NCI-H460 (cell line): ENCODE measurements around the gene ZNF841. TPM values are rescaled to one million over a fixed set of nuclear protein-coding genes. Genes with fewer than 3 reads are reported as not detected.
"Not testable (repeated sequence)": the region's sequence is repeated elsewhere in the genome, so short reads cannot be mapped to it uniquely, and the experiment has no call there.

Experiments used
- DNase-seq: peaks from one replicate; pipeline ENCODE4 v3.0.0-alpha.2; 2016; ENCODE audit warnings: low read depth; ENCODE audit errors: extremely low read depth
- small RNA-seq, 2 experiments: library from RNA; depleted of rRNA; stranded (forward); fragments of <200 nt; gene quantifications; one replicate each; pipeline ENCODE3, GENCODE V24; 2014
- total RNA-seq: library from RNA; depleted of rRNA; stranded (reverse); fragments of >200 nt; shearing (Covaris generic); gene quantifications from 2 replicates; pipeline ENCODE4 v1.2.3, GENCODE V29; 2014; rRNA removed

The ZNF841 gene
- total RNA-seq, 1 experiment from 2014 or later = 9.9 TPM

GRCh38 chr19:52070496-52070895, 25.1 kb downstream of the ZNF841 start:
- no peak for DNase-seq

- DNase-seq = no peak
Measured at GRCh38 chr19:52069653-52070052, 25.9 kb downstream of the ZNF841 start.

DNA sequence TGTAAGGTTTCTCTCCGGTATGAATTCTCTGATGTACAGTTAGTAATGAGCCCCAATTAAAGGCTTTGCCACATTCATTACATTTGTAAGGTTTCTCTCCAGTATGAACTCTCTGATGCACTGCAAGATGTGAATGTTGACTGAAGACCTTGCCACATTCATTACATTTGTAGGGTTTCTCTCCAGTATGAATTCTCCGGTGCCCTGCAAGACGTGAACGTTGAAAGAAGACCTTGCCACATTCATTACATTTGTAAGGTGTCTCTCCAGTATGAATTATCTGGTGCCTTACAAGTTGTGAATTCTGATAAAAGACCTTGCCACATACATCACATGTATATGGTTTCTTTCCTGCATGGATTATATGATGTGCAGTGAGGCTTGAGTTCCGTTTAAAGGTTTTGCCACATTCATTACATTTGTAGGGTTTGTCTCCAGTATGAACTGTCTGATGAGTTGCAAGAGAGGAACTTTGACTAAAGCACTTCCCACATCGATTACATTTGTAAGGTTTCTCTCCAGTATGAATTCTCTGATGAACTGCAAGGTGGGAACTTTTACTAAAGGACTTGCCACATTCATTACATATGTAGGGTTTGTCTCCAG, 29.2 kb downstream of the ZNF841 start:
- no peak for DNase-seq

GRCh38 chr19:52065399-52065798, 30.2 kb downstream of the ZNF841 start:
- no peak for DNase-seq

DNA sequence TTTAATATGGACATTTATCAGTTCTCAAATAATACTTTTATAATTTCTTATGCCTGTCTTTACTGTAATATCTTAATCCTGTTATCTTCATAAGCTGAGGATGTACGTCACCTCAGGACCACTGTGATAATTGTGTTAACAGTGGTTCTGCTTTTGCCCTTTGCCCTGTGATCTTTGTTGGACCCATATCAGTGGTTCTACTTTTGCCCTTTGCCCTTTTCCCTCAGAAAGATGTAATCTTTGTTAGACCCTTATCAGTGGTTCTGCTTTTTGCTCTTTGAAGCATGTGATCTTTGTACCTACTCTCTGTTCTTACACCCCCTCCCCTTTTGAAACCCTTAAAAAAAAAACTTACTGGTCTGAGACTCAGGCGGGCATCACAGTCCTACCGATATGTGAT, 39.1 kb downstream of the ZNF841 start:
- not testable (repeated sequence) for DNase-seq

GRCh38 chr19:52051736-52052135, 43.8 kb downstream of the ZNF841 start:
- DNase-seq = not testable (repeated sequence)

DNA sequence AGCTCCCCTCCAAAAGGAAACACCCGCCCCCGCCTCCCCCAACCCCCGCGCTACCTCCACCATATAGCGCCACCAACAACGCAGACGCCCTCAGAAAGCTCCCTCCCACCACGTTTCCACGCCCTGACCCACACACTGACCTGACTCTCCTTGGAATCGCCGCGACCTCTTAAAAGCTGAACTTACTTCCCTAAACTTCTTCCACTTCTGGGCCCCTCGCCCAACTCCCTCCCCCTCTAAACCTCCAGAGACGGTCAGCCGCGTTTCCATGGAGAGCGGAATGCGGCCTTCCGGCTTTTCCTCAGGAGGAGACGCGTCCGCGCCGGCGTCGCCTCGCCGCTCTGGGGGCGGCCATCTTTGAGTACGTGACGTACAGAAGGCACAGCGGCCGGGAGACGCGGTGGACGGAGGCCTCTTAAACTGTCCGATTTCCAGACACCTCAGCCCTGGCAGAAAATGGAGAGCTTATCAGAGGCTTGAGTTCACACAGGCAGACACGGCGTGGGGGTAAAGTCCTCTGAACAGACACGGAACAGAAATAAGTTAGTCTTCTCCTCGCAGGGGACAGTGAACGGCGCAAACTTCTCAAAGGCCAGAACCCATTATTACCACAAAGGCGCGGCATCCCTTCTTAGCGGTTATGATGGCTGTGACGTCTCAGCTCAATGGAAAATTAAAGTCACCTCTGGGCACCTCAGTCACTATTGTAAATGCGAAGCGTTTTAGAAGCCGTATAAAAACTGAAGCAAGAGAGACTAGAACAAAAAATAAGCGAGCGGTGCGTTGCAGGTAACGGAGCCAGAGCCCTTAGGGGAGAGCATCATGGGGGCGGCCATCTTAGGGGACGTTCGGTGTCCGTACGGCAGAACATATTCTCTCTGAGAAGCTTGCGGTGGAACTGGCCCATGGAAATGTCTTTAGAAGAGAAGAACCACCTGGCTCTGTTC, 46.7 kb downstream of the ZNF841 start, which contains the start of gene ZNF432:
TSS of gene ZNF432 (minus strand) at position 284 of the 947 bp plus-strand sequence. CDS start 1,970 bp downstream, outside the sequence.
- peak; percentile 76 for DNase-seq

- DNase-seq = no peak
Measured at GRCh38 chr19:52039169-52039568, 56.4 kb downstream of the ZNF841 start.

DNA sequence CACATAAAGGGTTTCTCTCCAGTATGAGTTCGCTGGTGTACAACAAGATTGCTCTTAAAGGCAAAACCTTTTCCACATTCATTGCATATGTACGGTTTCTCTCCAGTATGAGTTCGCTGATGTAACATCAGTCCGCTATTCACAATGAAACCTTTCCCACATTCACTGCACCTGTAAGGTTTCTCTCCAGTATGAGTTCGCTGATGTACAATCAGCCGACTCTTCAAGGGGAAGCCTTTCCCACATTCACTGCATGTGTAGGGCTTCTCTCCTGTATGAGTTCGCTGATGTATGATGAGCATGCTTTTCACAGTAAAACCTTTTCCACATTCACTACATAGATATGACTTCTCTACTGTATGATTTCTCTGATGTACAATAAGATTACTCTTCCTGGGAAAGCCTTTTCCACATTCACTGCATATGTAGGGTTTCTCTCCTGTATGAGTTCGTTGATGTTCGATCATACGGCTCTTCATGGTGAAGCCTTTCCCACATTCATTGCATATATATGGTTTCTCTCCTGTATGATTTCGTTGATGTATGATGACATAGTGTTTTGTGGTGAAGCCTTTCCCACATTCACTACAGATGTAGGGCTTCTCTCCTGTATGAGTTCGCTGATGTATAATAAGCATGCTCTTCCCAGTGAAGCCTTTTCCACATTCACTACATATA, 61.4 kb downstream of the ZNF841 start:
- no peak for DNase-seq

- no peak for DNase-seq
Measured at GRCh38 chr19:52028780-52029123, 66.8 kb downstream of the ZNF841 start.

DNA sequence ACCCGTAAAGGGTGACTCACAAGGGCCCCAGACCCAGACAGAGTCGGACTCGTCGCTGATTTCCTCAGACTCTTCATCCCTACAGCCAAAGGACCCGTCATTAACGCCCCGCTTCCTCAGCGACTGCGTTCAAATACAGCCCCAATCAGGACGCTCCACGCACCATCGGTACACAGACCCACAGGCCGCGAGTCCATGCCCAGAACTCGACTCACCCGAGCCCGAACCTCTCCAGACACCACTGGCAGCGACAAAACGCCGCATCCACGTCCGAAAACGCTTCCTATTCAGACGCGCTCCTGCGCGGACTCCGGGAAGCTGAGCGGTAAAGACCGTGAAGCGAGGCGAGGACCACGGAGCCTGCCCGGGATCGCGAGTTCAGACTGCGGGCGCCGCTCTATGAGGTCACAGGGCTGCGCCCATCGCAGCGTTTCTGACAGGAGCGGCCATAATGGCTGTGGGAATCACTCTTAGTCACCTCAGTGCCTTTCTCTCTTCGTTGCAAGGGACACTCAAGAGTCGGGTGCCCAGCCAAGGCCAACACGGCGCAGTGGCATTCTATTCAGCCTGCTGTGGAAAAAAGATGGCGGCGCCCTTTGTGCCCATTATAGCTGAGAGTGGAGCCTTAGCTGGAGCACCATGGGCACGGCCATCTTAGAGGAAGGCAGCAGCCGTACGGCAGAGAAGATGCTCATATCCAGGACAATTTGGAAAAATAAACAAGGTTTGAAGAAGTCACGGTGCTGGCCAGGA, 67.4 kb downstream of the ZNF841 start, which contains the start of gene ZNF614:
TSS of gene ZNF614 (minus strand) at position 353 of the 753 bp plus-strand sequence. CDS start 2,634 bp downstream, outside the sequence.
- peak; percentile 79 for DNase-seq

DNA sequence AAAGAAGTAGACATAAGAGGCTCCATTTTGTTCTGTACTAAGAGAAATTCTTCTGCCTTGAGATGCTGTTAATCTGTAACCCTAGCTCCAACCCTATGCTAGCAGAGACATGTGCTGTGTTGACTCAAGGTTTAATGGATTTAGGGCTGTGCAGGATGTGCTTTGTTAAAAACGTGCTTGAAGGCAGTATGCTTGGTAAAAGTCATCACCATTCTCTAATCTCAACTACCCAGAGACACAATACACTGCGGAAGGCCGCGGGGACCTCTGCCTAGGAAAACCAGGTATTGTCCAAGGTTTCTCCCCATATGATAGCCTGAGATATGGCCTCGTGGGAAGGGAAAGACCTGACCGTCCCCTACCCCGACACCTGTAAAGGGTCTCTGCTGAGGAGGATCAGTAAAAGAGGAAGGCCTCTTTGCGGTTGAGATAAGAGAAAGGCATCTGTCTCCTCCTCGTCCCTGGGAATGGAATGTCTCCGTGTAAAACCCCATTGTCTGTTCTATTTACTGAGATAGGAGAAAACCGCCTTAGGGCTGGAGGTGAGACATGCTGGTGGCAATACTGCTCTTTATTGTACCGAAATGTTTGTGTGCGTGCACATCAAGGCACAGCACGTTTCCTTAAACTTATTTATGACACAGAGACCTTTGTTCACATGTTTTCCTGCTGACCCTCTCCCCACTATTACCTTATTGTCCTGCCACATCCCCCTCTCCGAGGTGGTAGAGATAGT, 69.1 kb downstream of the ZNF841 start:
- DNase-seq = not testable (repeated sequence)

DNA sequence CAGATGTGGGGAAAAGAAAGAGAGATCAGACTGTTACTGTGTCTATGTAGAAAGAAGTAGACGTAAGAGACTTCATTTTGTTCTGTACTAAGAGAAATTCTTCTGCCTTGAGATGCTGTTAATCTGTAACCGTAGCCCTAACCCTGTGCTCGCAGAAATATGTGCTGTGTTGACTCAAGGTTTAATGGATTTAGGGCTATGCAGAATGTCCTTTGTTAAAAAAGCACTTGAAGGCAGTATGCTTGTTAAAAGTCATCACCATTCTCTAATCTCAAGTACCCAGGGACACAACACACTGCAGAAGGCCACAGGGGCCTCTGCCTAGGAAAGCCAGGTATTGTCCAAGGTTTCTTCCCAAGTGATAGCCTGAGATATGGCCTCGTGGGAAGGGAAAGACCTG, 71.1 kb downstream of the ZNF841 start:
- DNase-seq = not testable (repeated sequence)

DNA sequence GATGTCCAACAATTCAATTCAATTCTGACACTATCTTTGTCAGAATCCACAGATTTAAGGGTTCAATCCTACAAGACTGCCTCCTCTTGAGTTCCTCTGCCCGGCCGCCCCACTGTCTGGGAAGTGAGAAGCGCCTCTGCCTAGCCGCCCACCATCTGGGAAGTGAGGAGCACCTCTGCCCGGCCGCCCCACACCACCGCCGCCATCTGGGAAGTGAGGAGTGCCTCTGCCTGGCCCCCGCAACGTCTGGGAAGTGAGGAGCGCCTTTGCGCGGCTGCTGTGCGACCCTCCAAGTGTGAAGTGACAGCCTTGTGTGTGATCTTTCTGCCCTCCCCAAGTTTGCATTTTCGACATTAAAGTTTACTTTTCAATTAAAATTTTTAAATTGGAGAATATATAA, 73.4 kb downstream of the ZNF841 start:
- DNase-seq = no peak

- no peak for DNase-seq
Measured at GRCh38 chr19:52020506-52020905, 75.1 kb downstream of the ZNF841 start.

Small RNA genes within 50 kb of the gene (small RNA-seq; reads per million reads assigned to genes)
- gene RPL37P23 = 0.04 to 2.1 reads per million in 2 experiments

Other genes with a start within 250 kb of the ZNF841 start
- gene ZNF577, start 207.8 kb downstream of the ZNF841 start, total RNA-seq = 0.63 and 1.0 TPM in 2 replicates
- 0.49 and 1.3 TPM in 2 replicates for gene ZNF649, start 190.7 kb downstream of the ZNF841 start, total RNA-seq
- gene ZNF613, start 168.3 kb downstream of the ZNF841 start, total RNA-seq = 5.7 and 6.3 TPM in 2 replicates
- gene ZNF350, start 108.9 kb downstream of the ZNF841 start, total RNA-seq = 5.7 and 7.0 TPM in 2 replicates
- 7.3 and 7.9 TPM in 2 replicates for gene ZNF615, start 87.6 kb downstream of the ZNF841 start, total RNA-seq
- gene ZNF614, start 67.4 kb downstream of the ZNF841 start, total RNA-seq = 10.9 and 14.4 TPM in 2 replicates
- gene ZNF432, start 46.9 kb downstream of the ZNF841 start, total RNA-seq = 4.6 and 6.3 TPM in 2 replicates
- gene ZNF616, start 44.2 kb upstream of the ZNF841 start, total RNA-seq = 5.1 and 5.7 TPM in 2 replicates
- gene ZNF836, start 75.9 kb upstream of the ZNF841 start, total RNA-seq = 2.0 and 3.0 TPM in 2 replicates
- gene PPP2R1A, start 94.3 kb upstream of the ZNF841 start, total RNA-seq = 104 and 111 TPM in 2 replicates
- 14.5 and 16.8 TPM in 2 replicates for gene ZNF766, start 173.8 kb upstream of the ZNF841 start, total RNA-seq
- gene ZNF480, start 201.4 kb upstream of the ZNF841 start, total RNA-seq = 8.8 and 10.1 TPM in 2 replicates
- gene ZNF610, start 240.5 kb upstream of the ZNF841 start, total RNA-seq = 3.2 and 6.0 TPM in 2 replicates